Neural cell (in vitro differentiated cells): ENCODE measurements around the gene XXYLT1. TPM values are rescaled to one million over a fixed set of nuclear protein-coding genes. Genes with fewer than 3 reads are reported as not detected.

Experiments used
- H2AFZ ChIP-seq: fragments of 200-600, 300-800 bp; sonication (generic), shearing (Covaris generic); 2 replicates; pipeline ENCODE4 v1.6.0; 2014; ENCODE audit warnings: low read depth, mild to moderate bottlenecking, antibody characterized with exemption, low read length, moderate library complexity
- H3F3A ChIP-seq: fragments of 200-600 bp; shearing (Covaris generic); 2 replicates; pipeline ENCODE4 v1.6.1; 2016; ENCODE audit warnings: mild to moderate bottlenecking, moderate library complexity, mixed read lengths, antibody characterized with exemption, low read length; ENCODE audit not compliant: insufficient read depth, poor library complexity, severe bottlenecking
- H3K27ac ChIP-seq: fragments of 200-600, 300-800 bp; sonication (generic), shearing (Covaris generic); 2 replicates; pipeline ENCODE4 v1.5.1; 2014; ENCODE audit warnings: mild to moderate bottlenecking, low read length, moderate library complexity
- H3K27me3 ChIP-seq: fragments of 300-800, 200-600 bp; sonication (generic), shearing (Covaris generic); 2 replicates; pipeline ENCODE4 v1.6.0; 2014; ENCODE audit warnings: mild to moderate bottlenecking, low read depth, low read length, moderate library complexity; ENCODE audit not compliant: insufficient read depth
- H3K36me3 ChIP-seq: fragments of 300-800, 200-600 bp; sonication (generic), shearing (Covaris generic); 2 replicates; pipeline ENCODE4 v1.5.1; 2014; ENCODE audit warnings: mild to moderate bottlenecking, antibody characterized with exemption, low read length, moderate library complexity; ENCODE audit not compliant: insufficient read depth
- H3K4me2 ChIP-seq: fragments of 300-800, 200-600 bp; sonication (generic), shearing (Covaris generic); 2 replicates; pipeline ENCODE4 v1.6.0; 2014; ENCODE audit warnings: mild to moderate bottlenecking, low read length
- H3K4me3 ChIP-seq: fragments of 300-800, 200-600 bp; sonication (generic), shearing (Covaris generic); 2 replicates; pipeline ENCODE4 v1.5.1; 2014; ENCODE audit warnings: mild to moderate bottlenecking, low read length, moderate library complexity
- H3K79me2 ChIP-seq: fragments of 200-600 bp; shearing (Covaris generic); replicated peaks from 2 replicates; pipeline ENCODE4 v1.6.0; 2014; ENCODE audit warnings: mild to moderate bottlenecking, low read length, moderate library complexity; ENCODE audit not compliant: insufficient read depth
- H3K9ac ChIP-seq: fragments of 300-800, 200-600 bp; sonication (generic), shearing (Covaris generic); 2 replicates; pipeline ENCODE4 v1.6.1; 2016; ENCODE audit warnings: mild to moderate bottlenecking, low read length, mixed read lengths
- H3K9me2 ChIP-seq: fragments of 200-600 bp; shearing (Covaris generic); 2 replicates; pipeline ENCODE4 v1.6.1; 2016; ENCODE audit warnings: mild to moderate bottlenecking, low read length, mixed read lengths; ENCODE audit not compliant: insufficient read depth
- H3K9me3 ChIP-seq: fragments of 200-600, 300-800 bp; sonication (generic), shearing (Covaris generic); 2 replicates; pipeline ENCODE4 v1.6.1; 2016; ENCODE audit warnings: mild to moderate bottlenecking, mixed run types, low read length, moderate library complexity, mixed read lengths
- H4K20me1 ChIP-seq: fragments of 200-600 bp; shearing (Covaris generic); 2 replicates; pipeline ENCODE4 v1.6.1; 2016; ENCODE audit warnings: mild to moderate bottlenecking, mixed run types; ENCODE audit not compliant: insufficient read depth
- EP300 ChIP-seq: fragments of 450-650 bp; conservative IDR thresholded peaks from 2 replicates; pipeline ENCODE4 v1.6.1; 2014; ENCODE audit warnings: antibody characterized with exemption, mild to moderate bottlenecking, moderate library complexity; ENCODE audit not compliant: poor library complexity, severe bottlenecking
- EZH2 ChIP-seq: fragments of 200-600, 300-800 bp; shearing (Covaris generic), sonication (generic); IDR thresholded peaks from 2 replicates; pipeline ENCODE4 v1.6.1; 2014; ENCODE audit warnings: antibody characterized with exemption, low read length, borderline replicate concordance, mild to moderate bottlenecking; ENCODE audit not compliant: insufficient read depth, poor library complexity, severe bottlenecking
- MXI1 ChIP-seq: fragments of 450-650 bp; conservative IDR thresholded peaks from 2 replicates; pipeline ENCODE4 v1.6.1; 2014; ENCODE audit warnings: antibody characterized with exemption, mild to moderate bottlenecking; ENCODE audit not compliant: poor library complexity, severe bottlenecking
- POLR2AphosphoS5 ChIP-seq: IDR thresholded peaks from 2 replicates; pipeline ENCODE4 v1.6.1; 2012
- RAD21 ChIP-seq: fragments of 450-650 bp; conservative IDR thresholded peaks from 2 replicates; pipeline ENCODE4 v1.6.1; 2014; ENCODE audit warnings: antibody characterized with exemption, mild to moderate bottlenecking, moderate library complexity
- SMC3 ChIP-seq: fragments of 450-650 bp; conservative IDR thresholded peaks from 2 replicates; pipeline ENCODE4 v1.6.1; 2014; ENCODE audit warnings: antibody characterized with exemption, mild to moderate bottlenecking, moderate library complexity; ENCODE audit not compliant: poor library complexity
- TAF1 ChIP-seq: IDR thresholded peaks from 2 replicates; pipeline ENCODE4 v1.6.1; 2012; ENCODE audit warnings: low read depth
- polyA plus RNA-seq: library from polyadenylated mRNA; depleted of rRNA; stranded (reverse); fragments of >200 nt; gene quantifications from 2 replicates; pipeline ENCODE4 v1.2.3, GENCODE V29; 2014
- small RNA-seq, 3 experiments: library from RNA; depleted of rRNA; stranded (forward); fragments of <200 nt; gene quantifications; one replicate each; pipeline ENCODE3, GENCODE V24; 2012
- TF ChIP-seq, protein P1 (sequence below): fragments of 450-650 bp; IDR thresholded peaks from 2 replicates; pipeline ENCODE4 v1.5.1; 2014; ENCODE audit warnings: antibody characterized with exemption, mild to moderate bottlenecking, moderate library complexity; ENCODE audit not compliant: poor library complexity, severe bottlenecking
- TF ChIP-seq, protein P2 (sequence below): IDR thresholded peaks from 2 replicates; pipeline ENCODE4 v1.6.1; 2012; ENCODE audit warnings: borderline replicate concordance

The XXYLT1 gene
- polyA plus RNA-seq, 1 donor from 2014 or later = 25.4 TPM

DNA sequence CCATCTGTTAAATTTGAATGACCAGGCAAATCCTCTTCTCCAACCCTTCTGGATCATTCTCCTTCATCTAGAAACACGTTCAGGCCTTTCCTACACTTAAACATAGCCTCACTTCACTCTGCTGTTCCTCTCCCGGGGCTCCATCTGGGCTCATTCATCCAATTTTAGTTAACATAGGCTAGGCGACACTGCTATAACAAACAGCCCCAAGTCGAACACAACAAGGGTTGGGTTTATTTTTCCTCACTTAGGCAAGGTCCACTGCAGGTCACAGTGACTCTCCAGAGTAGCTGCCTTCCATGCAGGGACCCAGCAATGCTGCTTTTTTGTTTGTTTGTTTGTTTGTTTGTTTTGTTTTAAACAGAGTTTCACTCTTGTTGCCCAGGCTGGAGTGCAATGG, 250.8 kb downstream of the XXYLT1 start:
- no peak overlapping the region for H3K4me3 ChIP-seq
- no peak overlapping the region for H2AFZ ChIP-seq
- H4K20me1 ChIP-seq = no peaks in the 10 kb centered on the region
- H3K27ac ChIP-seq = no peak overlapping the region
- H3K79me2 ChIP-seq = no peaks in the 10 kb centered on the region
- H3K9me2 ChIP-seq = no peaks in the 10 kb centered on the region
- no peaks in the 10 kb centered on the region for H3F3A ChIP-seq
- H3K9ac ChIP-seq = no peak overlapping the region
- no peaks in the 10 kb centered on the region for H3K36me3 ChIP-seq
- H3K27me3 ChIP-seq = no peaks in the 10 kb centered on the region
- TF ChIP-seq, protein P1, sequence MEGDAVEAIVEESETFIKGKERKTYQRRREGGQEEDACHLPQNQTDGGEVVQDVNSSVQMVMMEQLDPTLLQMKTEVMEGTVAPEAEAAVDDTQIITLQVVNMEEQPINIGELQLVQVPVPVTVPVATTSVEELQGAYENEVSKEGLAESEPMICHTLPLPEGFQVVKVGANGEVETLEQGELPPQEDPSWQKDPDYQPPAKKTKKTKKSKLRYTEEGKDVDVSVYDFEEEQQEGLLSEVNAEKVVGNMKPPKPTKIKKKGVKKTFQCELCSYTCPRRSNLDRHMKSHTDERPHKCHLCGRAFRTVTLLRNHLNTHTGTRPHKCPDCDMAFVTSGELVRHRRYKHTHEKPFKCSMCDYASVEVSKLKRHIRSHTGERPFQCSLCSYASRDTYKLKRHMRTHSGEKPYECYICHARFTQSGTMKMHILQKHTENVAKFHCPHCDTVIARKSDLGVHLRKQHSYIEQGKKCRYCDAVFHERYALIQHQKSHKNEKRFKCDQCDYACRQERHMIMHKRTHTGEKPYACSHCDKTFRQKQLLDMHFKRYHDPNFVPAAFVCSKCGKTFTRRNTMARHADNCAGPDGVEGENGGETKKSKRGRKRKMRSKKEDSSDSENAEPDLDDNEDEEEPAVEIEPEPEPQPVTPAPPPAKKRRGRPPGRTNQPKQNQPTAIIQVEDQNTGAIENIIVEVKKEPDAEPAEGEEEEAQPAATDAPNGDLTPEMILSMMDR = no peak
- TF ChIP-seq RAD21 = no peak
- no peak for TF ChIP-seq MXI1
- no peak for TF ChIP-seq TAF1
- no peak for TF ChIP-seq EZH2
- no peak for TF ChIP-seq POLR2AphosphoS5
- no peaks in the 10 kb centered on the region for H3K9me3 ChIP-seq
- H3K4me2 ChIP-seq = no peak overlapping the region

DNA sequence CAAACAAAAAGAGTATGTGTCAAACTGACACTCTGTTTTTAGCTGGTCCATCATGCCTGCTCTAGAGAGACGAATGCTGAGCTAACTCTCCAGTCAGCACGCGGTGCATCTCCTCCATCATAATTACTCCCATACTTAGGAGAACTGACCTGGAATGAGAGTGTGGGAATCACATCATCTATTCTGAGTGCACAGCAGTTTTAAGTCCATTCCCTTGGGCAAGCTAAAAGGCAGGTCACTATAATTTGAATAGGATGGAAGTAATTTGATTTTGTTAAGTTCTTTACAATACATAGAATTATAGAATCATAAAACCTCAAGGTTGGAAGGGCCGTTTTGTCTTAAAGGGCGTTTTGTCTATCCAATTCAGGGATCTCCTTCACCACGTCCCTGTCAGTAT, 251.6 kb downstream of the XXYLT1 start:
- no peaks in the 10 kb centered on the region for H4K20me1 ChIP-seq
- no peak overlapping the region for H2AFZ ChIP-seq
- no peaks in the 10 kb centered on the region for H3K79me2 ChIP-seq
- H3K9me3 ChIP-seq = no peaks in the 10 kb centered on the region
- H3K4me3 ChIP-seq = no peak overlapping the region
- H3K9ac ChIP-seq = no peak overlapping the region
- no peak overlapping the region for H3K4me2 ChIP-seq
- H3K27me3 ChIP-seq = no peaks in the 10 kb centered on the region
- H3K27ac ChIP-seq = no peak overlapping the region
- TF ChIP-seq RAD21 (no peak), EZH2 (no peak), EP300 (no peak), MXI1 (no peak), SMC3 (no peak), POLR2AphosphoS5 (no peak), TAF1 (no peak)
- TF ChIP-seq, protein P2, sequence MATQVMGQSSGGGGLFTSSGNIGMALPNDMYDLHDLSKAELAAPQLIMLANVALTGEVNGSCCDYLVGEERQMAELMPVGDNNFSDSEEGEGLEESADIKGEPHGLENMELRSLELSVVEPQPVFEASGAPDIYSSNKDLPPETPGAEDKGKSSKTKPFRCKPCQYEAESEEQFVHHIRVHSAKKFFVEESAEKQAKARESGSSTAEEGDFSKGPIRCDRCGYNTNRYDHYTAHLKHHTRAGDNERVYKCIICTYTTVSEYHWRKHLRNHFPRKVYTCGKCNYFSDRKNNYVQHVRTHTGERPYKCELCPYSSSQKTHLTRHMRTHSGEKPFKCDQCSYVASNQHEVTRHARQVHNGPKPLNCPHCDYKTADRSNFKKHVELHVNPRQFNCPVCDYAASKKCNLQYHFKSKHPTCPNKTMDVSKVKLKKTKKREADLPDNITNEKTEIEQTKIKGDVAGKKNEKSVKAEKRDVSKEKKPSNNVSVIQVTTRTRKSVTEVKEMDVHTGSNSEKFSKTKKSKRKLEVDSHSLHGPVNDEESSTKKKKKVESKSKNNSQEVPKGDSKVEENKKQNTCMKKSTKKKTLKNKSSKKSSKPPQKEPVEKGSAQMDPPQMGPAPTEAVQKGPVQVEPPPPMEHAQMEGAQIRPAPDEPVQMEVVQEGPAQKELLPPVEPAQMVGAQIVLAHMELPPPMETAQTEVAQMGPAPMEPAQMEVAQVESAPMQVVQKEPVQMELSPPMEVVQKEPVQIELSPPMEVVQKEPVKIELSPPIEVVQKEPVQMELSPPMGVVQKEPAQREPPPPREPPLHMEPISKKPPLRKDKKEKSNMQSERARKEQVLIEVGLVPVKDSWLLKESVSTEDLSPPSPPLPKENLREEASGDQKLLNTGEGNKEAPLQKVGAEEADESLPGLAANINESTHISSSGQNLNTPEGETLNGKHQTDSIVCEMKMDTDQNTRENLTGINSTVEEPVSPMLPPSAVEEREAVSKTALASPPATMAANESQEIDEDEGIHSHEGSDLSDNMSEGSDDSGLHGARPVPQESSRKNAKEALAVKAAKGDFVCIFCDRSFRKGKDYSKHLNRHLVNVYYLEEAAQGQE = no peak
- TF ChIP-seq, protein P1 = no peak
- H3K36me3 ChIP-seq = no peaks in the 10 kb centered on the region
- H3K9me2 ChIP-seq = no peaks in the 10 kb centered on the region
- H3F3A ChIP-seq = no peaks in the 10 kb centered on the region

Small RNAs within 50 kb of the gene (small RNA-seq; reads per million reads assigned to genes)
- gene MIR3137 (0 reads per million in 3 experiments), gene RN7SL36P (0 reads per million in 3 experiments), gene RNU6-25P (0 to 0.24 (median 0.06) reads per million in 3 experiments)

Other genes starting within 250 kb of the XXYLT1 start
- gene ACAP2, start 171.9 kb upstream of the XXYLT1 start, polyA plus RNA-seq = 88.7 and 106 TPM in 2 replicates